Measurements from ENCODE around the gene PRKCD. TPM values are rescaled to one million over a fixed set of nuclear protein-coding genes. Genes with fewer than 3 reads are reported as not detected.

Gene PRKCD
- total RNA-seq, 1 donor from 2014 or later = 78.4 TPM

- no peak overlapping the region for H3K4me3 ChIP-seq
- peaks cover 68% of the 10 kb centered on the region for H3K36me3 ChIP-seq
- no peaks in the 10 kb centered on the region for H3K27me3 ChIP-seq
- peaks cover 63% of the 10 kb centered on the region for H3K4me1 ChIP-seq
- intact Hi-C loops (cut with DNase I) = no loop called here
- TF ChIP-seq CTCF (IDR thresholded peaks at IDR 0.05) = no peak
- H3K27ac ChIP-seq = peak overlapping the region; percentile 52
- H3K9me3 ChIP-seq = no peaks in the 10 kb centered on the region
- DNase-seq = peak; percentile 70
- peak; percentile 72 for ATAC-seq
Observed at GRCh38 chr3:53238051-53238850, 77.2 kb downstream of the PRKCD start.

GRCh38 chr3:53238886-53239285 lies 77.9 kb downstream of the PRKCD start:
- H3K4me1 ChIP-seq = peaks cover 69% of the 10 kb centered on the region

GRCh38 chr3:53239800-53240199 lies 78.8 kb downstream of the PRKCD start:
- DNase-seq = no peak
- Histone ChIP-seq H3K4me3 (no peak overlapping the region), H3K9me3 (no peaks in the 10 kb centered on the region), H3K27ac (peak overlapping the region; percentile 66), H3K27me3 (no peaks in the 10 kb centered on the region), H3K36me3 (peaks cover 53% of the 10 kb centered on the region), H3K4me1 (peaks cover 78% of the 10 kb centered on the region)
- peak; percentile 20 for ATAC-seq
- TF ChIP-seq CTCF (IDR thresholded peaks at IDR 0.05) = no peak
- intact Hi-C loops (cut with DNase I) = no loop called here

More at GRCh38 chr3:53238886-53239285, 77.9 kb downstream of the PRKCD start:
- TF ChIP-seq CTCF (IDR thresholded peaks at IDR 0.05) = no peak
- no peak for DNase-seq
- intact Hi-C loops (cut with DNase I) = no loop called here
- Histone ChIP-seq H3K27me3 (no peaks in the 10 kb centered on the region), H3K4me3 (no peak overlapping the region), H3K9me3 (no peaks in the 10 kb centered on the region), H3K27ac (peak overlapping the region; percentile 52), H3K36me3 (peaks cover 62% of the 10 kb centered on the region)
- no peak for ATAC-seq

GRCh38 chr3:53240989-53241972 lies 80.3 kb downstream of the PRKCD start:
- Histone ChIP-seq H3K27me3 (no peaks in the 10 kb centered on the region), H3K4me3 (no peak overlapping the region), H3K27ac (peak overlapping the region; percentile 77), H3K4me1 (peaks cover 75% of the 10 kb centered on the region), H3K36me3 (peaks cover 49% of the 10 kb centered on the region), H3K9me3 (no peaks in the 10 kb centered on the region)
- TF ChIP-seq CTCF (IDR thresholded peaks at IDR 0.05) = no peak
- intact Hi-C loops (cut with DNase I) = no loop called here
- DNase-seq = no peak
- no peak for ATAC-seq

- ATAC-seq = peak; percentile 60
Observed at GRCh38 chr3:53242155-53242554, 81.1 kb downstream of the PRKCD start.

More at GRCh38 chr3:53242155-53242554, 81.1 kb downstream of the PRKCD start:
- peak overlapping the region; percentile 77 for H3K27ac ChIP-seq
- DNase-seq = peak; percentile 74
- intact Hi-C loops (cut with DNase I) = no loop called here
- no peak overlapping the region for H3K4me3 ChIP-seq
- no peaks in the 10 kb centered on the region for H3K9me3 ChIP-seq
- H3K27me3 ChIP-seq = no peaks in the 10 kb centered on the region
- H3K4me1 ChIP-seq = peaks cover 67% of the 10 kb centered on the region
- peaks cover 50% of the 10 kb centered on the region for H3K36me3 ChIP-seq
- no peak for TF ChIP-seq CTCF (IDR thresholded peaks at IDR 0.05)

Other genes starting within 250 kb of the PRKCD start
- gene SFMBT1, start 115.1 kb upstream of the PRKCD start, total RNA-seq = 17.2 TPM
- 20.6 TPM for gene RFT1, start 30.8 kb upstream of the PRKCD start, total RNA-seq
- 432 TPM for gene TKT, start 94.8 kb downstream of the PRKCD start, total RNA-seq
- gene DCP1A, start 186.3 kb downstream of the PRKCD start, total RNA-seq = 22.8 TPM